ENCODE measurements around the gene RRBP1.

- no peak for TF ChIP-seq CTCF (IDR thresholded peaks at IDR 0.05)
- TF ChIP-seq POLR2A (IDR thresholded peaks at IDR 0.05) = no peak
- no peak for TF ChIP-seq EP300 (IDR thresholded peaks at IDR 0.05)
Observed at GRCh38 chr20:17697171-17697570, 15.1 kb upstream of the RRBP1 start.
